HG02840 (cell line): ENCODE results near the gene VWC2L.

Experiments
- ATAC-seq: cut with Tn5 transposase; IDR thresholded peaks from one replicate; pipeline ENCODE4 v1.9.1; 2021; ENCODE audit warnings: mild to moderate bottlenecking, moderate library complexity, moderate number of reproducible peaks; ENCODE audit not compliant: unreplicated experiment, low FRiP score

Gene VWC2L

DNA sequence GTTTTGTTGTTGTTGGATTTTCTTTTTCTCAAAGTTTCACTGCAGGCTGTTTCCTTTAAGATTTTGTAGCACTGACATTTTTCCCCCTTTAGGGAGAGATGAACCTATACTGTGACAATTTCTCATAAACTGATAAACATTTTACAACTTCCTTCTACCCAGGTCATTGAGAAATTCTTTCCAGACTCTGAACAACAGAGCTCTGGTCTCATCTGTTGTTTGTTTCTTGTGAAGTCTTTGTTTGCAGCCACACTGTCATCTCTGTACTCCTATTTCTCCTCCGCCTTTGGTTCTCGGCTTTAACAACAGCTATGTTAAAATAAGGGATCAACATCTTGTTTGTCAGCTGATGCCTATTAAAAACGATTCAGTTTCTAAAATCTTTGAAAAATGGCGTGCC lies 167.6 kb downstream of the VWC2L start:
- ATAC-seq, result no peak

DNA sequence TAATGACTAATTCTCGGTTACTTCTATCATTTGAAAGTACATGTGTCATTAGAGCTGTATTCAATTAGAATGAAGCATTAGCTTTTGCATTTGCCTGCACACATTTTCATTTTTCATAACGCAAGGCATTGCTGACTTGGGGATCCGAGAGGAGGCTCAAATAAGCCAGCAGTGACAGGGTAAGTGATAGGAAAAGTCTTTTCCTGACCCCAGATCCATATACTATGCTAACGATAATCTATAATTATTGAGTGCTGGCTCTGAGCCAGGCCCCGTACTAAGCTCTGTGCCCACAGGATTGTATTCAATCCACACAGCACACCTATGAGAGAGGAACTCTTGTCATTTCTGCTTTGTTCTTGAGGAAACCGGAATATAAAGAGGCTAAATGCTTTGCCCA lies 168.2 kb downstream of the VWC2L start:
- ATAC-seq, result no peak

DNA sequence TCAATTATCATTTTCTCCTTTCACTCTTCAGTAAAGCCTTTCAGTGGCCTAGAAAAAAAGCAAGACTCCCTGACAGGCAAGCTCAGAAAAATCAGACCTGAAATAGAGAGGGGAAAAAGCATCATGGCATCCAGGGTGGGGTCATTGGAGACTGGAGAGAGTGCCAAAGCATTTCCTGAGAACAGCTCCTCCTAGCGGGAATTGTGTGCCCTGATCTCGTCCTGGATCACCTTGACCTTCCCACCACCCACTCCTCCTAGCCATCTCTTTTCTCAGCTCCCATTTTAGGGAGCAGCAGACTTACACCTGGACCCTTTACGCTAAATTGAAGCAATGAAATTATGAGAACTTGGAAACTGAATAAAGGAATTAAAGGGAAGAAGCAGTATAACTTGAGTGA lies 176.6 kb downstream of the VWC2L start:
- no peak for ATAC-seq

DNA sequence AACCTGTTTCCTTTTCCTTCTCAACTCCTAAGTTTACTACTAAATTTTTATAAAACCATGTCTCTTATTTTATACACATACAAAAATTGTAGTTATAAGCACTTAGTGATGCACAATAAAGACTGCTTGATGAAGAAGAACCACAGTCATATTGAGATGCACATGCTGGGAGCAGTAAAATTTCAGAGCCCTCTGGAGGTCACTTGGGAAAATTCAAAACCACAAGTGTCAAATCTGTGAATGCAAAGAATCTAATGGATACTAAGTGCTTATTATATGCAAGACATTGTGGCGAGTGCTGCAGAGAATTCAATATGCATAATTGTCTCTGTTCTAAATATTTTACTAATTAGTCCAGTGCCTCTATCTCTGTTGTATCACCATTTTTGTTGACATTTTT lies 180.5 kb downstream of the VWC2L start:
- no peak for ATAC-seq

DNA sequence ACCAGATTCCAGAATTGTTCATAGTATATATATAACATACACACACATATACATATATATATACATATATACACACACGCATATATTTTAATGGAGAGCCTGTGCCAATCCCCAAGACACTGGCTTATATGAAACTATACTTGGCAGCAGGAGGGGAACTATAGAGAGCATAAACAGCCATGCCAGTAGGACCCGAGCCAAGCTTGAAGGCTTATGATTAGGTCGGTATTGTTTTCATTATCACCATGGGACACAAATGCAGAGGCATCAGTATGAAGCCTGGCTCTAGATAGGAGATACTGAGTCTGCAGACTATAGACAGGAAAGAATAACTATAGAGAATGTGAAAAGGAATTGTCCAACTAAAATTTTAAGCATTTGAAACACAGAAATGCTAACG lies 181.2 kb downstream of the VWC2L start:
- no peak for ATAC-seq

DNA sequence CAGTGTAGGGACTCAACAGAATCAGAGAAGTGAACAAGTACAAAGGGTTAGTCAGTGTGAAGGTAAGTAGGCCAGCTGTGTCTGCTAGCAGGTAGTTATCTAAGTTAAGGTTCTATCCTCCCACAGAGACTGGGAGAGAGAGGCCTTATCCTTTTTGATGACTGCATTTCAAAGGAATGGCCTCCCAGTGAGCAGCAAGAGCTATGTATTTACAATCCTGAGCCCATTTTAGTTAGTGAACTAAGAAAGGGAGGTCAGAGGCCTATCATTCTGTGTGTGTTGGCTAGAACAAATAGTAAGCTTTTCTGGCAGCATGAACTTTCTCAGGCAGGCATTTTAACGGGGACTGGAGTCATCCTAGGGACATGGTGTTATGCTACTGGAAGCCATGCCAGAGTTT lies 182.9 kb downstream of the VWC2L start:
- no peak for ATAC-seq

DNA sequence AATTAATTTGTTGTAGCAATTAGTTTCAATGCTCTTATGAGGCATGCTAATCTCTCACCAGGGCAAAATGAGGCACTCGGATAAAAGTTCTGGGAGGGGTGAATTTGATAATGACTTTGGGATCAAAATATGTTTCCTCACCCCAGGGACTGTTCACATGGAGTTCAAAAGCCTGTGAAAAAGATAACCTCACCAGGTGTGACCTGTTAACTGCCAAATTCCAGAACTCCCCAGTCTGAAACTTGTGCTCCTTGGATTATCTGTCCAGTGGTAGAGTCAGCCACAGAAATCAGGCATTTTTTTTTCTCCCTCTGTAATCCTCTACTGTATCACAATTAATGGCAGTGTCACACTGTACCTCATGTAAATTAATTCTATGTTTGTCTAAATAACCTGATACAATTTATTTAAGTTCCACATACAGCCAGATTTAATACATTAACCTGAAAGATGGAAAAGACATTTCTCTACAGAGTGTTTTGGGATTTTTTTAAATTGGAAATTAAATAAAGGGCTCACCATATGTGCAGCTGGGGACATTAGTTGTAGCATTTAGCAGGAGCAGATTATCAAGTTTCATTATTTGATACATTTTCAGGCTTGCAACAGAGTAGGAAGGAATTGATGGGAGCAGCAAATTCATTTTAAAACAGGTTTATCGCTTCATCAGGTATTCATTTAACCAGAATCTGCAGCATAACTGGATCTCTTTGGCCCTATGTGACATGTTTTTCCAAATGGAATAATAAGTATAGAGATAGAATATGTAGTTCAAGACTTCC lies 191.2 kb downstream of the VWC2L start:
- ATAC-seq, result no peak

DNA sequence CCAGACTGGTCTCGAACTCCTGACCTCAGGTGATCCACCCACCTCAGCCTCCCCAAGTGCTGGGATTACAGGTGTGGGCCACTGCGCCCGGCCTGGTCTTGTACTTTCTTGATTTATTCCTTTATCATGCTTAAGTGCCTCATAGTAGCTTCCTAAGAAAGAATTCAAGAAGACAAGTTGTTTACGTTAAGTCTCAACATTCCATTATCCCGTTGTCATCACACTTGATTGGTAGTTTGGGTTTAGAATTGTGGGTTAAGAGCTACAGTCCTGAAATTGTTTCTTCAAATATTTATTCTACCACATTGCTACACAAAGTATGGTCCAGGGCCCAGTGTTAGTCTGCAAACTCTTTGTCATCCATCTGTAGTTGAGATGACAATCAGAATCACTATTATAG lies 194.0 kb downstream of the VWC2L start:
- ATAC-seq, result no peak

DNA sequence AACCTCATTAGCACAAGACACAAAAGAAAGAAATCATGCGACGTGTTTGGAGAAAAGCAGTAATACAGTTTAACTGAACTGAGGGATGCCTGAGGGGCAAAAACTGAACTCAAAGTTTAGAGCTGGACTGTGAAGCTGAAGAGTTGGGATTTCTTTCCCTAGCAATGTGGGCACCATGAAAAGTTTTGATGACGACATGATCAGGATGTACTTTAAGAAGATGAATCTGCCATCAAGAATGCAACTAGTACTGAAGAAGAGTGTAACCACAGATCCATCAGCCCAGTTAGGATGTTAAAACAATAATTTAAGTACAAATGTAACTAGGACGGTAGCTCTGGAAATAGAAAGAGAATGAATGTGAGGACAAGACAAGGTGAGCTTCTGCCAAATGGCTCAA lies 196.2 kb downstream of the VWC2L start:
- no peak for ATAC-seq

DNA sequence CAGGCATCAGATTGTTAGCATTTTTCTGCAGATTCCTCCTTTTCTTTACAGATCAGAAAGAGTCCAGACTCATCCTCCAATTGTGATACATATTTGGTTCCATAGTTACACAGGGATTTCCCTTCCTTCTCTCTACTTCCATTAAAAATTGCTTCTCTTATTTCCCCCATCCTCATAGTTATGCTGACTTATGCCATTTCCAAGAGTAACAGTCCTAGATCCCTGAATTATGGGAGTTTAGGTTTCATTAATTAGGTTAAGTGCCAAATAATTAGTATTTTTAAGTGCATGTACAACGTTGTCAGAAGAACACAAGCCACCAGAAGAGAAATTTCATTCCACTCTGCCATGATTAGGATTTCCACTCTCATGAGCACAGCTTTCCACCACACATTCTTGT lies 200.2 kb downstream of the VWC2L start:
- ATAC-seq, result no peak

DNA sequence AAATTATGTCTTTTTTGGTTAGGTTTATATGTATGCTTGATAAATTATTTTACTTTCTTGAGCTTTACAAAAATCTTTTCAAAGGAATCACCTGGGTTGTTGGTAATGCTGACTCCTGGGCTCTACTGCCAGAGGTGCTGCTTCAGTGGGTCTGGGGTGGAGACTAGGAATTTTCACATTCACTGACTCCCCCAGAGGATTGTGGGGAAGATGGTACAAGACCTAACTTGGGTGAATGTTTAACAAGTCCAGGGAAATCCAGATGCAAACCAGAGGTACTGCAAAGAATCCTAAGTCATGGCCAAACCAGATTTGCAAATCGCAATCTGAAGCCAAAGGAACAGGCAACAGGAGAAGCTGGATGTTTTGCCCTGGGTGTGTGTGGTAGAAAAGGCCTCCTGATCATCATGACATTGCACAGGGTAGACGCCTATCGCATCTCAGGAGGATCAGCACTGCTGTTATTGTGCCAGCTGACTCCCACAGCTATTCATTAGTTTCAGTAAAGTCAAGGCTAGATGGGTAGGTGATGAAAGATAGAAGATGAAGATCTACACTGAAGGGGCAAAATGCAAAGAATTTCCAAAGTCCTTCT lies 213.4 kb downstream of the VWC2L start:
- ATAC-seq, result no peak

DNA sequence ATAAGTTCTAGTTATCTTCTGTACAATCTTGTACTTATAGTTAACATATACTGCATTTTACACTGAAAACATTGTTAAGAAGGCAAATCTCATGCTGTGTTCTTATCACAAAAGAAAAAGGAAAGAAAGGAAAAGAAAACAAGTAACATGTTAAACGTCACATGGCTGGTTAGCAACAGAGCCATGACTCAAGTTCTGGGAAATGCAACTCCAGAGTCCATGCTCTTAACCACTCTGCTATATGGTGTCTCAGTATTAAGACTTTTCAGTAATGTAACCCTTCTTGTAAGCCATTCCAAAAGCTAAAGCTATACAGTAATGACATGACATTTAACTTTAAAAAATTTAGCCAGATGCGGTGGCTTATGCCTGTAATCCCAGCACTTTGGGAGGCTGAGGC lies 217.2 kb downstream of the VWC2L start:
- no peak for ATAC-seq
